ENCODE data around the gene GSK3B.
"Not testable (repeated sequence)": the region's sequence is repeated elsewhere in the genome, so short reads cannot be mapped to it uniquely, and the experiment has no call there.

Gene GSK3B

GRCh38 chr3:120052225-120052624 lies 42.0 kb downstream of the GSK3B start:
- no peak for DNase-seq

- DNase-seq: not testable (repeated sequence)
Observed at GRCh38 chr3:120051570-120051969, 42.7 kb downstream of the GSK3B start.

GRCh38 chr3:120049881-120050539 lies 44.2 kb downstream of the GSK3B start:
- no peak for DNase-seq

- DNase-seq: no peak
Observed at GRCh38 chr3:120049072-120049471, 45.2 kb downstream of the GSK3B start.

- no peak for DNase-seq
Observed at GRCh38 chr3:120048355-120049041, 45.7 kb downstream of the GSK3B start.

- no peak for DNase-seq
Observed at GRCh38 chr3:120047686-120048085, 46.6 kb downstream of the GSK3B start.

- no peak for DNase-seq
Observed at GRCh38 chr3:120040813-120041377, 53.4 kb downstream of the GSK3B start.

GRCh38 chr3:120039642-120040610 lies 54.3 kb downstream of the GSK3B start:
- DNase-seq: no peak

- no peak for DNase-seq
Observed at GRCh38 chr3:120033596-120033995, 60.7 kb downstream of the GSK3B start.

- DNase-seq: no peak
Observed at GRCh38 chr3:120031561-120031960, 62.7 kb downstream of the GSK3B start.

GRCh38 chr3:120029749-120030148 lies 64.5 kb downstream of the GSK3B start:
- no peak for DNase-seq

GRCh38 chr3:120028271-120029047 lies 65.8 kb downstream of the GSK3B start:
- DNase-seq: no peak

GRCh38 chr3:120027226-120027625 lies 67.0 kb downstream of the GSK3B start:
- DNase-seq: no peak

GRCh38 chr3:120025520-120025919 lies 68.7 kb downstream of the GSK3B start:
- DNase-seq: no peak

- DNase-seq: no peak
Observed at GRCh38 chr3:120024103-120024502, 70.1 kb downstream of the GSK3B start.

- DNase-seq: no peak
Observed at GRCh38 chr3:120022729-120023128, 71.5 kb downstream of the GSK3B start.

- no peak for DNase-seq
Observed at GRCh38 chr3:120021523-120021922, 72.7 kb downstream of the GSK3B start.

- DNase-seq: no peak
Observed at GRCh38 chr3:120018299-120018698, 75.9 kb downstream of the GSK3B start.

- no peak for DNase-seq
Observed at GRCh38 chr3:120017692-120018091, 76.6 kb downstream of the GSK3B start.

- no peak for DNase-seq
Observed at GRCh38 chr3:120013481-120013880, 80.8 kb downstream of the GSK3B start.

GRCh38 chr3:120005741-120006140 lies 88.5 kb downstream of the GSK3B start:
- DNase-seq: not testable (repeated sequence)

GRCh38 chr3:120004008-120004498 lies 90.2 kb downstream of the GSK3B start:
- not testable (repeated sequence) for DNase-seq

Measured in NCI-H345 (cell line).